ENCODE measurements around the gene TMEM132A. TPM values are rescaled to one million over a fixed set of nuclear protein-coding genes. Genes with fewer than 3 reads are reported as not detected.

TMEM132A gene
- total and polyA plus RNA-seq, 9 of the 15 experiments (the other 6 are each of a cell fraction or from before 2014, with no cell fraction given), result 0.04 to 1.1 (median 0.18) TPM; not detected in 4

GRCh38 chr11:60944490-60945294 lies 20.4 kb downstream of the TMEM132A start (continued):
- TF ChIP-seq ZBTB12 (CRISPR knock-in tag; IDR thresholded peaks at IDR 0.05) (no peak), NEUROD1 (IDR thresholded peaks at IDR 0.05; ENCODE audit: borderline replicate concordance, low read depth, low read length, partially characterized antibody) (no peak), ZEB2 (IDR thresholded peaks at IDR 0.05) (no peak), SIX5 (IDR thresholded peaks at IDR 0.05; ENCODE audit: borderline replicate concordance in 1 of 2, insufficient read depth in 1 of 2, low read depth in 1 of 2, low read length in 2 of 2) (no peak), MCM3 (IDR thresholded peaks at IDR 0.05) (no peak), YY1 (IDR thresholded peaks at IDR 0.05; ENCODE audit: borderline replicate concordance in 1 of 3, control insufficient read depth in 1 of 3, extremely low read depth in 1 of 3, insufficient read depth in 3 of 3, insufficient read length in 1 of 3, insufficient replicate concordance in 2 of 3, low read depth in 1 of 3, low read length in 2 of 3) (peak in 2 of 3 experiments; percentile 26 to 49), SAFB2 (IDR thresholded peaks at IDR 0.05; ENCODE audit: borderline replicate concordance, low read depth, low read length, severe bottlenecking) (no peak), REST (IDR thresholded peaks at IDR 0.05; ENCODE audit: borderline replicate concordance) (0 out of 2 replicates have a peak, but pooled peaks have one; percentile 8), REST (CRISPR knock-in tag; IDR thresholded peaks at IDR 0.05; ENCODE audit: low read depth) (no peak), CTCF (IDR thresholded peaks at IDR 0.05 in 2 of 3, conservative IDR thresholded peaks at IDR 0.05 in 1 of 3; ENCODE audit: insufficient read depth in 2 of 3, low read depth in 1 of 3, low read length in 3 of 3) (peak; percentile 50 to 57 (median 54)), ZNF551 (CRISPR knock-in tag; IDR thresholded peaks at IDR 0.05) (no peak), NFIC (IDR thresholded peaks at IDR 0.05) (no peak), NR2C2 (CRISPR knock-in tag; IDR thresholded peaks at IDR 0.05) (peak; percentile 48; the same call in 1 of the 2 replicates), NR2C2 (tag; IDR thresholded peaks at IDR 0.05) (peak; percentile 77), PRPF4 (IDR thresholded peaks at IDR 0.05; ENCODE audit: insufficient read depth, low read depth, low read length, poor library complexity, severe bottlenecking) (no peak)
